HEK293 (cell line): ENCODE results near the gene EPS8.

Experiments
- CTCF ChIA-PET: fragments of 350-600 bp; formaldehyde crosslinking; extraction: SDS; loops from one replicate; lab custom pipeline; 2021; ENCODE audit warnings: antibody characterized with exemption; lab: Yijun Ruan, JAX
- POLR2A ChIA-PET: fragments of 300-600 bp; formaldehyde crosslinking; extraction: SDS; loops from one replicate; lab custom pipeline; 2020; ENCODE audit warnings: antibody characterized with exemption, inconsistent platforms; lab: Yijun Ruan, JAX
- H3K27ac ChIP-seq: fragments of 200-500 bp; sonication (Bioruptor generic); 2 replicates; pipeline ENCODE4 v1.5.1; 2014; ENCODE audit warnings: low read depth, low read length, control low read depth, inconsistent platforms; ENCODE audit errors: extremely low read depth
- H3K36me3 ChIP-seq, 2 experiments: fragments of 200-500 bp in 1 of 2; sonication (Bioruptor generic) in 1 of 2; 1 replicate in 1 of 2; 2 replicates in 1 of 2; pipeline ENCODE4 v1.5.1; 2014 to 2017; ENCODE audit warnings: inconsistent platforms in 2 of 2, low read length in 2 of 2; ENCODE audit not compliant: control insufficient read depth in 2 of 2, insufficient read depth in 1 of 2
- H3K4me1 ChIP-seq: fragments of 200-500 bp; sonication (Bioruptor generic); 2 replicates; pipeline ENCODE4 v1.5.1; 2014; ENCODE audit warnings: mild to moderate bottlenecking, low read length, inconsistent platforms; ENCODE audit not compliant: control insufficient read depth, insufficient read depth
- H3K4me3 ChIP-seq: 2 replicates; pipeline ENCODE4 v1.5.1; 2011; ENCODE audit warnings: low read depth, mild to moderate bottlenecking, control low read depth, low read length, moderate library complexity
- H3K9me3 ChIP-seq: fragments of 200-500 bp; sonication (Bioruptor generic); 2 replicates; pipeline ENCODE4 v1.5.1; 2014; ENCODE audit warnings: low read depth, low read length, inconsistent platforms; ENCODE audit not compliant: control insufficient read depth, insufficient read depth
- CTCF ChIP-seq: fragments of 450-650 bp; formaldehyde crosslinking; IDR thresholded peaks from 2 replicates; pipeline ENCODE4 v1.5.1; 2016; ENCODE audit warnings: missing biosample characterization, missing genetic modification characterization
- KLF1 ChIP-seq: fragments of 450-650 bp; formaldehyde crosslinking; IDR thresholded peaks from 2 replicates; pipeline ENCODE4 v1.5.1; 2016; ENCODE audit warnings: missing biosample characterization, missing genetic modification characterization
- KLF8 ChIP-seq: fragments of 450-650 bp; formaldehyde crosslinking; IDR thresholded peaks from 2 replicates; pipeline ENCODE4 v1.5.1; 2016; ENCODE audit warnings: missing biosample characterization, missing genetic modification characterization
- SCRT1 ChIP-seq: fragments of 450-650 bp; formaldehyde crosslinking; IDR thresholded peaks from 2 replicates; pipeline ENCODE4 v1.5.1; 2016; ENCODE audit warnings: missing biosample characterization, missing genetic modification characterization, borderline replicate concordance
- SP2 ChIP-seq: fragments of 450-650 bp; formaldehyde crosslinking; IDR thresholded peaks from 2 replicates; pipeline ENCODE4 v1.5.1; 2016; ENCODE audit warnings: missing biosample characterization, missing genetic modification characterization
- ZBTB48 ChIP-seq: fragments of 450-650 bp; formaldehyde crosslinking; IDR thresholded peaks from 2 replicates; pipeline ENCODE4 v1.5.1; 2016; ENCODE audit warnings: missing biosample characterization, missing genetic modification characterization
- ZFP3 ChIP-seq: fragments of 450-650 bp; formaldehyde crosslinking; IDR thresholded peaks from 2 replicates; pipeline ENCODE4 v1.5.1; 2016; ENCODE audit warnings: low read depth, missing biosample characterization, missing genetic modification characterization
- ZNF133 ChIP-seq: fragments of 450-650 bp; formaldehyde crosslinking; IDR thresholded peaks from 2 replicates; pipeline ENCODE4 v1.5.1; 2016; ENCODE audit warnings: missing biosample characterization, missing genetic modification characterization
- ZNF175 ChIP-seq: fragments of 450-650 bp; formaldehyde crosslinking; IDR thresholded peaks from 2 replicates; pipeline ENCODE4 v1.5.1; 2016; ENCODE audit warnings: missing biosample characterization, missing genetic modification characterization
- ZNF18 ChIP-seq: fragments of 450-650 bp; formaldehyde crosslinking; IDR thresholded peaks from 2 replicates; pipeline ENCODE4 v1.5.1; 2016; ENCODE audit warnings: missing biosample characterization, missing genetic modification characterization
- ZNF280C ChIP-seq: fragments of 450-650 bp; formaldehyde crosslinking; IDR thresholded peaks from 2 replicates; pipeline ENCODE4 v1.5.1; 2016; ENCODE audit warnings: missing biosample characterization, missing genetic modification characterization
- ZNF350 ChIP-seq: fragments of 450-650 bp; formaldehyde crosslinking; IDR thresholded peaks from 2 replicates; pipeline ENCODE4 v1.5.0; 2017; ENCODE audit warnings: missing biosample characterization, mild to moderate bottlenecking, missing genetic modification characterization
- ZNF518A ChIP-seq: fragments of 450-650 bp; formaldehyde crosslinking; conservative IDR thresholded peaks from 2 replicates; pipeline ENCODE4 v1.5.1; 2016; ENCODE audit warnings: low read depth, missing biosample characterization, missing genetic modification characterization
- ZNF521 ChIP-seq: fragments of 450-650 bp; formaldehyde crosslinking; IDR thresholded peaks from 2 replicates; pipeline ENCODE4 v1.5.1; 2017; ENCODE audit warnings: missing biosample characterization, mild to moderate bottlenecking, missing genetic modification characterization
- ZNF585B ChIP-seq: fragments of 450-650 bp; formaldehyde crosslinking; IDR thresholded peaks from 2 replicates; pipeline ENCODE4 v1.5.1; 2016; ENCODE audit warnings: missing biosample characterization, missing genetic modification characterization
- ZNF629 ChIP-seq: fragments of 450-650 bp; formaldehyde crosslinking; IDR thresholded peaks from 2 replicates; pipeline ENCODE4 v1.5.1; 2017; ENCODE audit warnings: missing biosample characterization, missing genetic modification characterization
- ZNF692 ChIP-seq: fragments of 450-650 bp; formaldehyde crosslinking; IDR thresholded peaks from 2 replicates; pipeline ENCODE4 v1.5.1; 2016; ENCODE audit warnings: missing biosample characterization, missing genetic modification characterization
- ZNF707 ChIP-seq: fragments of 450-650 bp; formaldehyde crosslinking; IDR thresholded peaks from 2 replicates; pipeline ENCODE4 v1.5.1; 2016; ENCODE audit warnings: missing biosample characterization, missing genetic modification characterization
- ZNF792 ChIP-seq: fragments of 450-650 bp; formaldehyde crosslinking; IDR thresholded peaks from 2 replicates; pipeline ENCODE4 v1.5.1; 2016; ENCODE audit warnings: missing biosample characterization, missing genetic modification characterization
- ZNF843 ChIP-seq: fragments of 450-650 bp; formaldehyde crosslinking; IDR thresholded peaks from 2 replicates; pipeline ENCODE4 v1.5.1; 2016; ENCODE audit warnings: missing biosample characterization, missing genetic modification characterization

Gene EPS8

GRCh38 chr12:15631007-15631715 lies 158.0 kb downstream of the EPS8 start:
- H3K27ac ChIP-seq: no peak overlapping the region
- peaks cover 0 to 2% of the 10 kb centered on the region in 2 experiments; a peak in 1 of 3 replicates for H3K36me3 ChIP-seq
- peaks cover 7% of the 10 kb centered on the region for H3K4me1 ChIP-seq
- no peaks in the 10 kb centered on the region for H3K9me3 ChIP-seq
- no peak overlapping the region for H3K4me3 ChIP-seq
- CTCF ChIA-PET: interaction anchor here (0.6 kb wide), 2 partner anchors 23 to 42 kb away, joined by 3 read pairs; no protein-coding TSS in a partner anchor
- TF ChIP-seq ZNF843 (tag by site-specific recombination): no peak
- TF ChIP-seq SP2: no peak
- no peak for TF ChIP-seq KLF8
- no peak for TF ChIP-seq ZBTB48
- TF ChIP-seq ZNF18 (tag by site-specific recombination): no peak
- TF ChIP-seq KLF1 (tag by site-specific recombination): no peak
- TF ChIP-seq ZNF133: no peak
- no peak for TF ChIP-seq ZNF792
- POLR2A ChIA-PET: no interaction called here

- peaks cover 0 to 2% of the 10 kb centered on the region in 2 experiments; a peak in 1 of 3 replicates for H3K36me3 ChIP-seq
- ChIA-PET POLR2A (no interaction called here), CTCF (no interaction called here)
- no peak overlapping the region for H3K27ac ChIP-seq
- no peaks in the 10 kb centered on the region for H3K9me3 ChIP-seq
- 0 out of 2 replicates have a peak, but pooled peaks cover 2% of the 10 kb centered on the region for H3K4me1 ChIP-seq
- H3K4me3 ChIP-seq: no peak overlapping the region
- TF ChIP-seq ZFP3 (tag by site-specific recombination) (no peak), ZNF280C (tag by site-specific recombination) (no peak), ZNF585B (no peak), ZNF692 (no peak)
Measured at GRCh38 chr12:15629761-15630160, 159.4 kb downstream of the EPS8 start.

- H3K36me3 ChIP-seq: peaks cover 0 to 5% of the 10 kb centered on the region in 2 experiments; a peak in 1 of 3 replicates
- no peak overlapping the region for H3K27ac ChIP-seq
- ChIA-PET CTCF (no interaction called here), POLR2A (no interaction called here)
- H3K9me3 ChIP-seq: no peaks in the 10 kb centered on the region
- no peak overlapping the region for H3K4me3 ChIP-seq
- 0 out of 2 replicates have a peak, but pooled peaks cover 2% of the 10 kb centered on the region for H3K4me1 ChIP-seq
- TF ChIP-seq SCRT1 (no peak), ZNF518A (tag by site-specific recombination) (no peak), ZNF175 (tag by site-specific recombination) (no peak), ZNF707 (tag by site-specific recombination) (no peak), ZNF521 (tag by site-specific recombination) (no peak), ZNF629 (tag by site-specific recombination) (no peak), CTCF (no peak), ZNF350 (tag by site-specific recombination) (no peak)
Measured at GRCh38 chr12:15629108-15629507, 160.1 kb downstream of the EPS8 start.
